Testis (tissue), 2 donors: Measurements from ENCODE around the gene SLC25A29.

Source experiments
- POLR2A ChIP-seq: fragments of 450-650 bp; IDR thresholded peaks from one replicate; pipeline ENCODE4 v1.6.1; 2017; ENCODE audit warnings: antibody characterized with exemption, mild to moderate bottlenecking, moderate library complexity
- TF ChIP-seq, protein P1 (sequence below), 3 experiments: fragments of 450-650 bp in 2 of 3; fragments of 200-600 bp in 1 of 3; sonication (generic) in 1 of 3; IDR thresholded peaks; one replicate each; pipeline ENCODE4 v1.5.1; 2016 to 2019; ENCODE audit warnings: antibody characterized with exemption in 3 of 3, mild to moderate bottlenecking in 2 of 3, moderate library complexity in 1 of 3

GRCh38 chr14:100306101-100306997 lies at the start of gene SLC25A29:
- TF ChIP-seq, protein P1, sequence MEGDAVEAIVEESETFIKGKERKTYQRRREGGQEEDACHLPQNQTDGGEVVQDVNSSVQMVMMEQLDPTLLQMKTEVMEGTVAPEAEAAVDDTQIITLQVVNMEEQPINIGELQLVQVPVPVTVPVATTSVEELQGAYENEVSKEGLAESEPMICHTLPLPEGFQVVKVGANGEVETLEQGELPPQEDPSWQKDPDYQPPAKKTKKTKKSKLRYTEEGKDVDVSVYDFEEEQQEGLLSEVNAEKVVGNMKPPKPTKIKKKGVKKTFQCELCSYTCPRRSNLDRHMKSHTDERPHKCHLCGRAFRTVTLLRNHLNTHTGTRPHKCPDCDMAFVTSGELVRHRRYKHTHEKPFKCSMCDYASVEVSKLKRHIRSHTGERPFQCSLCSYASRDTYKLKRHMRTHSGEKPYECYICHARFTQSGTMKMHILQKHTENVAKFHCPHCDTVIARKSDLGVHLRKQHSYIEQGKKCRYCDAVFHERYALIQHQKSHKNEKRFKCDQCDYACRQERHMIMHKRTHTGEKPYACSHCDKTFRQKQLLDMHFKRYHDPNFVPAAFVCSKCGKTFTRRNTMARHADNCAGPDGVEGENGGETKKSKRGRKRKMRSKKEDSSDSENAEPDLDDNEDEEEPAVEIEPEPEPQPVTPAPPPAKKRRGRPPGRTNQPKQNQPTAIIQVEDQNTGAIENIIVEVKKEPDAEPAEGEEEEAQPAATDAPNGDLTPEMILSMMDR (IDR thresholded peaks at IDR 0.05), result no peak
- no peak for TF ChIP-seq POLR2A
